C1 segment of cervical spinal cord (tissue), 14 donors: ENCODE data around the gene HDGFL3.
A peak's percentile ranks its signal among the peaks of the same experiment; 100 is the strongest.
"Not testable (repeated sequence)": the region's sequence is repeated elsewhere in the genome, so short reads cannot be mapped to it uniquely, and the experiment has no call there.

Experiments used
- DNase-seq, 14 donors: peaks; one replicate each; lab custom pipeline; 2025; lab: John Stamatoyannopoulos, UW

The HDGFL3 gene

GRCh38 chr15:83207660-83208366 is at the start of gene HDGFL3:
HDGFL3 (minus strand) TSS chr15:83207823; CDS start chr15:83207414, 409 bp downstream.
- peak in 12 of 14 donors; percentile 28 to 79 (median 52) for DNase-seq

GRCh38 chr15:83250781-83251180 is 43.2 kb upstream of the HDGFL3 start:
- no peak for DNase-seq

DNA sequence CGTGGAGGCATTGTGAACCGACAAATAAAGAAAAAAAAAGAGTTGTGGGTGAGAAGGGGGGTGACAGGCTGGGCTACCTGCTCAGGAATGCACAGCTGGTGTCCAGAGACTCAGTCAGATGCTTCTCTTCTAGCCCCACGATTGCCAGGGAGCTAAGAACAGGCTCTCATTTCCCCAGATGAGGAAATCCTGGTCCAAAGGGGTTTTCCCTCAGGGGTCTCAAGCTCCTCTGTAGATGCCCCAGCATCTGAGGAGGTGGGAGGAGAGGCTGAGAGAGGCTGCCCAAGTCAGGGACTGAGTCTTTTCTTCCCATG is 41.4 kb upstream of the HDGFL3 start:
- DNase-seq: no peak

DNA sequence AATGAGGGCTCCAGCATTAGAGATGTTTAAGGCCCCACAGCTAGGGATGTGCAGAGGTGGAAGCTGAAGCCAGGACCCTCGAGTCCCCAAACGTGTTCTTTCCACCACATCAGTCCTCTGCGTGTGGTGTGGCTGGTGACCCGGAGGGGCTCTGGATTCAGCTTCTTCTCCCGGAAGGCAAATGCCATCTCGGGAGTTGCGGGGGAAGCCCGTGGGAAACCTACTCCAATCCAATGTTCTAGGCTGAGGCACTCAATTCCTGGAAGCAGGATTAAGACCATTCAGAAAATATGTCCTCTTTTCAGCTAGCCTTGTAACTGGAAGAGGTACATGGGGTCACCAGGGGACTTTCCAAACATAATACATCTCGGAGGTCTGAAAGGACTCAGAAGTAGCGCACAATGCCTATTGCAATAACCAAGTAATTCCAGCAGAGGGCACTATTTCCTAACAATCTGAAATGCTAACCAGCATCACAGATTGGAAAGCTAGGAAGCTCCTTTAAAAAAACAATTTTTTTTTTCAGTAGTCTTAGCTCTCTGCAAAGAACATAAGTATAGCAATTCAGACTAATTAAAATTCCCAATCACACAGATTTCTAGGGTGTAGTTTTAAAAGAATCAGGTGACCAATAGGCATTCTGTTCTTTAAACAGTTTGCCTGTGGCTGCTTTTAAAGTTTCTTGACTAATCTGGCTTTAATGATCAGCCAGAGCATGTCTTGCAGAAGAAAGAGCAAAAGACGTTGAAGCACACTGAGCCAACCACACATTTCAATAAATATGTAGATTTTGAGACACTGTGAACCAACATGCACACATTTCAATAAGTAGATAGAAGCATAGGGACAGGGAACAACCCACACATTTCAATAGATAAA is 40.8 kb upstream of the HDGFL3 start:
- peak in 4 of 14 donors; percentile 2 to 28 (median 10) for DNase-seq

DNA sequence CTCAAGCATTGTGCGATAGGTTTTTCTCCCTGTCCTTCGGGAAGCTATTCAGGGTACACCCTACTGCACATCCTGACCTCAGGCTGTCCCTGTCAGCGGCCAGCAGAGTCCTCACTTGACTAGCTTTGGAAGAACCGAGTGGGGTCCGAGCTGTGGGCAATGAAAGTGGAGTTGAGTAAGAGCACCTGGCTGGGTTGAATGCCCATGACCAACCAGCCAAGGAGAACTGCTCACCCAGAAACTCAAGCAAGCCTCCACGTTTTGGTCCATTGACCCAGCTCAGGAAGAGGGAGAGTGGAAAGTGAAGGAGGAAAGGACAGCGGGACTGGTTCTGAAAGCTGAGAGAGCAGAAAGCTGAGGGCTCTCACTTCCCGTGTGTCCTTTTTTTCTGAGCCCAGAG is 36.0 kb upstream of the HDGFL3 start:
- no peak for DNase-seq

GRCh38 chr15:83230242-83230641 is 22.6 kb upstream of the HDGFL3 start:
- DNase-seq: no peak

DNA sequence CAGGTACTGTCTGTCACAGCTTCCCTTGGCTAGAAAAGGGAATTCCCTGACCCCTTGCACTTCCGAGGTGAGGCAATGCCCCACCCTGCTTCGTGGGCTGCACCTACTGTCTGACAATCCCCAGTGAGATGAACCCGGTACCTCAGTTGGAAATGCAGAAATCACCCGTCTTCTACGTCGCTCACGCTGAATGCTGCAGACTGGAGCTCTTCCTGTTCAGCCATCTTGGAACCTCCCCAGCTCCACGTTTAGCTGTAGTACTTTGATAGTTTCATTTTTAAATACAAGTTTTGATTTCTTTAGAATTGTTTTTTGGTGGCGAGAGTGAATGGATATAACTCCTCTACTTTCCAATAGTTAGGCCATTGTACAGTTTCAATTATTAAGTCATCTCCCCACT is 17.8 kb upstream of the HDGFL3 start:
- DNase-seq: no peak

GRCh38 chr15:83221781-83222180 is 14.2 kb upstream of the HDGFL3 start:
- DNase-seq: not testable (repeated sequence)

DNA sequence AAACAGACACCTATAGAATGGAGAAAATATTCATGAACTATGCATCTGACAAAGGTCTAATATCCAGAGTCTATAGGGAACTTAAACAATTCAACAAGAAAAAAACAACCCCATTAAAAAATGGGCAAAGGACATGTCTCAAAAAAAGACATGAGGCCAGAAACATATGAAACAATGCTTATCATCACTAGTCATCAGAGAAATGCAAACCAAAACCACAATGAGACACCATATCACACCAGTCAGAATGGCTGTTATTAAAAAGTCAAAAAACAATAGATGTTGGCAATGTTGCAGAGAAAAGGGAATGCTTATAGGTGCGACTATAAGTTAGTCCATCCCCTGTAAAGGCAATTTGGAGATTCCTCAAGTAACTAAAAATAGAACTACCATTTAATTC is 11.4 kb upstream of the HDGFL3 start:
- no peak for DNase-seq

GRCh38 chr15:83215306-83215705 is 7.7 kb upstream of the HDGFL3 start:
- no peak for DNase-seq

GRCh38 chr15:83210619-83211018 is 3.0 kb upstream of the HDGFL3 start:
- peak in 1 of 14 donors; percentile 48 for DNase-seq

DNA sequence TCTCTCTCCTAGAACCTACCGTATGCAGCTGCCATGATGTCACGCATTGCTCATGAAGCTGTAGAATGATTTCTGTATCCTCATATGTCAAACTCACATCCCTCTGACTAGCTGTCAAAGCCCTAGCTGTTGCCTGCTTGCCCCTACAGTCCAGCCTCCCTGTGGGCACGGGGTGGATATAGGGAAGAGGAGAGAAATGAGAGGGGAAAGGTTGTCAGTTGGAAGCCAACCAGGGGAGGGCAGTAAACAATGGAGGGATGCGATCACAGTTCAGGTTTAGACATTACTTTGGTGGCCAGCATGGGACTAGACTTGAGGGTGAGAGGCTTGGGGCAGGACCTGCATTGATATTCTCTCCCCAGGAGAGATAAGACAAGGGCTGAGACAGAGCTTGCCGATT is 1.7 kb upstream of the HDGFL3 start:
- no peak for DNase-seq

- DNase-seq: no peak
Observed at GRCh38 chr15:83208367-83208661, 691 bp upstream of the HDGFL3 start.

GRCh38 chr15:83207009-83207659 is 489 bp downstream of the HDGFL3 start:
- DNase-seq: peak in 8 of 14 donors; percentile 26 to 79 (median 49)

DNA sequence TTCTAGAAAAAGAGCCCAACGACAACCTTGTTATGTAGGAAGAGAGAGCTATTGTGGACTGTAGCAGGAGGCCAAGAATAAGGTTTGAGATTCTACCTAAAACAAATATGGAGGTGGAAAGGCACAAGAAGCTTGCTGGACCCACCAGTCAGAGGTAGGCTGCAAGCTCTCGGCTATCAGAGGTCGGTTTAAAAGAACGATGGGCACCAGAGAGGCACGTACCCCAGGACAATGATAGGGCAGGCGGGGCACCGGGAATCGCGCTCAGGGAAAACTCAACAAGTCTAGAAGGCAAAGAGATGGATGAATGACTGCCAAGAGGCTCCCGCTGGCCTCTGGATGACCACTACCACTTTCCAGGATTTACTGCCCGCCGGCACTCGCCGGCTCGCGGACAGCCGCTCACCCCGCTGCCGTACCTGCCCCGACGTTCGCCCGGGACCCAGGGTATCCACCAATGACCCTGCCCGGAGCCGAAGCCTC is 1.1 kb downstream of the HDGFL3 start:
- peak in 6 of 14 donors; percentile 8 to 55 (median 36) for DNase-seq

GRCh38 chr15:83205725-83206324 is 1.8 kb downstream of the HDGFL3 start:
- DNase-seq: peak in 1 of 14 donors; percentile 16

- DNase-seq: no peak
Observed at GRCh38 chr15:83204697-83205096, 2.9 kb downstream of the HDGFL3 start.

- DNase-seq: no peak
Observed at GRCh38 chr15:83203543-83203942, 4.1 kb downstream of the HDGFL3 start.

GRCh38 chr15:83200589-83200988 is 7.0 kb downstream of the HDGFL3 start:
- no peak for DNase-seq

- no peak for DNase-seq
Observed at GRCh38 chr15:83200162-83200561, 7.5 kb downstream of the HDGFL3 start.

DNA sequence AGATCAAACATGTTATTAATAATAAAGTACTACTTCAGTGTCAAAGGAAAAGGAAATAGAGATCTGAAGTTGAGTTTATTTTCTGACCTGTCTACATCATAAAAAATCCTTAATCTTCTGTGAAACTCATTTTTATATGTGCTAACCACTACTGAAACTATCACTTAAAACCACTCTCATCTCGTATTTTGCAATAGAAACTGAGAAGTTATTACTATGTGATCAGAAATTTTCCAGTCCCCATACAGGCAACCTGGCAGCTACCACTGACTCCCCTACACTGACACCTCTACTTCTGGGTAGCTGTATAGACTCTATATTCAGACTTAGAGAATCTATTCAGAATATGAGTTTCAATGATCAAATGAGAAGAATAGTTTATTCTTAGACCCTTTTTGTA is 8.3 kb downstream of the HDGFL3 start:
- no peak for DNase-seq

DNA sequence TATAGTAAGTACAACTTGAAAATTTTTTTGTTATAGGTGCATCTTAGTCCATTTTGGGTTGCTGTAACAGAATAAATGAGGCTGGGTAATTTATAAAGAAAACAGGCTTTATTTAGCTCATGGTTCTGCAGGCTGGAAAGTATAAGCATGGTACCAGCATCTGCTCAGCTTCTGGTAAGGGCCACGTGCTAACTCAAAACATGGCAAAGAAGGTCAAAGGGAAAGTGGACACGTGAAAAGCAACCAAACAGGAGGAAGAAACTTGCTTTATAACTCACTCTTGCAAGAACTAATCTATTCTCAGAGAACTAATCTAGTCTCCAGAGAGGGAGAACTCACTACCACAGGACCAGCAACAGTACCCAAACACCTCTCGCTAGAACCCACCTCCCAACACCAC is 9.1 kb downstream of the HDGFL3 start:
- DNase-seq: no peak
